Measurements from ENCODE around the gene ANXA6.

- no peak for TF ChIP-seq SREBF2 (IDR thresholded peaks at IDR 0.05; ENCODE audit: low read length)
- no peak for TF ChIP-seq GABPA (IDR thresholded peaks at IDR 0.05; ENCODE audit: low read depth)
These were observed 32.2 kb downstream of the ANXA6 start for GRCh38 chr5:151125421-151125820.
